Measurements from ENCODE around the gene PRKCD.

PRKCD gene

GRCh38 chr3:53151465-53151864, 9.5 kb upstream of the PRKCD start:
- TF ChIP-seq, protein P1, sequence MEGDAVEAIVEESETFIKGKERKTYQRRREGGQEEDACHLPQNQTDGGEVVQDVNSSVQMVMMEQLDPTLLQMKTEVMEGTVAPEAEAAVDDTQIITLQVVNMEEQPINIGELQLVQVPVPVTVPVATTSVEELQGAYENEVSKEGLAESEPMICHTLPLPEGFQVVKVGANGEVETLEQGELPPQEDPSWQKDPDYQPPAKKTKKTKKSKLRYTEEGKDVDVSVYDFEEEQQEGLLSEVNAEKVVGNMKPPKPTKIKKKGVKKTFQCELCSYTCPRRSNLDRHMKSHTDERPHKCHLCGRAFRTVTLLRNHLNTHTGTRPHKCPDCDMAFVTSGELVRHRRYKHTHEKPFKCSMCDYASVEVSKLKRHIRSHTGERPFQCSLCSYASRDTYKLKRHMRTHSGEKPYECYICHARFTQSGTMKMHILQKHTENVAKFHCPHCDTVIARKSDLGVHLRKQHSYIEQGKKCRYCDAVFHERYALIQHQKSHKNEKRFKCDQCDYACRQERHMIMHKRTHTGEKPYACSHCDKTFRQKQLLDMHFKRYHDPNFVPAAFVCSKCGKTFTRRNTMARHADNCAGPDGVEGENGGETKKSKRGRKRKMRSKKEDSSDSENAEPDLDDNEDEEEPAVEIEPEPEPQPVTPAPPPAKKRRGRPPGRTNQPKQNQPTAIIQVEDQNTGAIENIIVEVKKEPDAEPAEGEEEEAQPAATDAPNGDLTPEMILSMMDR (conservative IDR thresholded peaks at IDR 0.05; ENCODE audit: low read length): no peak
- no peak overlapping the region for H3K4me3 ChIP-seq (ENCODE audit: low read length)
- no peak for DNase-seq (ENCODE audit: low read depth)

DNA sequence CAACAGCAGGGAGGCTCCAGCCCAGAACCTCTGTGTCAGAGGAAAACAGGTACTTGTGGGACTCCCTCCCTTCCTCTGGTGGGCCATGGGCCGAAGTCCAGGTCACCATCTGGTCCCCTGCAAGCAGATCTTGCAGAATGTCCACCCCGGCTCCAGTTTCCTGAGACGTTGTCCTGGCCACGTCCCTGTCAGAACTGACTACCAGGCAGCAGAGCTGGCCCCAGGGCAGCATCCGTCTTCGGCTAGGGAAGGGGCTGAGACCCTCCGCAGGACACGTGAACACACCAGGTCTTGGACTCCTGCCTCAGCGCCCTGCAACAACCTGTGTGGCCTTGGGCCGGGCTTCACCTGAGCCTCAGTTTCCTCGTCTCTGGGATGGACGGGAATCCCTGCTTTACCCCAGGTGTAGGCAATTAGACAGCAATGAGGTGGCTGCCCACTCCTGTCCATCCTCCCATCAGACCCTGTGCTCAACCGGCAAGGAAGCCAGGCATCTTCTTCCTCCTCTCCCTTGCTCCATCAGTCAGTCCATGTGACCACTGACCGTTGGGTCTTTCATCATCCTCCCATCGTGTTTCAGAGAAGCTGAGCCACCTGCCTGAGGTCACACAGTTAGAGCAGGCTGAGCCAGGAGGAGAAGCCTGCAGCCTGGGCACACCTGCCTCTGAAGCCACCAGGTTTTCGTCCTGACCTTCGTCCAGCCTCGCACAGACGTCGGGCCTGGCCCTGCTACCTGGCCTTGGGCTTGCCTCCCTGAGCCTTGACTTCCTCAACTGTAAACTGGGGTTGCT, 8.9 kb upstream of the PRKCD start:
- DNase-seq (ENCODE audit: low read depth): no peak
- H3K4me3 ChIP-seq (ENCODE audit: low read length): no peak overlapping the region
- TF ChIP-seq, protein P1 (conservative IDR thresholded peaks at IDR 0.05; ENCODE audit: low read length): no peak

GRCh38 chr3:53153264-53153823, 7.7 kb upstream of the PRKCD start:
- TF ChIP-seq, protein P1 (conservative IDR thresholded peaks at IDR 0.05; ENCODE audit: low read length): no peak
- DNase-seq (ENCODE audit: low read depth): no peak
- H3K4me3 ChIP-seq (ENCODE audit: low read length): no peak overlapping the region

GRCh38 chr3:53153980-53154379, 7.0 kb upstream of the PRKCD start:
- no peak for DNase-seq (ENCODE audit: low read depth)
- TF ChIP-seq, protein P1 (conservative IDR thresholded peaks at IDR 0.05; ENCODE audit: low read length): no peak

GRCh38 chr3:53154881-53155285, 6.1 kb upstream of the PRKCD start:
- TF ChIP-seq, protein P1 (conservative IDR thresholded peaks at IDR 0.05; ENCODE audit: low read length): no peak
- DNase-seq (ENCODE audit: low read depth): no peak

More at GRCh38 chr3:53153980-53154379, 7.0 kb upstream of the PRKCD start:
- H3K4me3 ChIP-seq (ENCODE audit: low read length): no peak overlapping the region

DNA sequence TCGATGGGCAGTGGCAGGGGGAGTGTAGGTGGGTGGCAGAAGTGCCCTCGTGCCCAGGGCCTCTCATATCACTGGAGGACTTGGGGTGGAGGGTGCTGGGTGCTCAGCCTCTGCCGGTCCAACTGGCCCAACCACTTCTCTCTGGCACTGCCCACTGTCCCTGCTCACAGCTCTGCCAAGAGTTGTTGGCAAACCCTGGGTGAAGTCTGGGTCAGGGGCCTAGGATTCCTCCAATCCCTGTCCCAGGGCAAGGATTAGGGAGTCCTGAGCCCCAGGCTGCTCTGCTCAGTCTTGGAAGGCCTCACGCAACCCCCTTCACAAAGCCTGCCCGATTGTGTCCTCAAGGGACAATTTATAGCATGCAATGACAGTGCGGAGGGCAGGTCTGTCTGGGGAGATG, 5.2 kb upstream of the PRKCD start:
- TF ChIP-seq, protein P1 (conservative IDR thresholded peaks at IDR 0.05; ENCODE audit: low read length): no peak
- no peak overlapping the region for H3K4me3 ChIP-seq (ENCODE audit: low read length)

More at GRCh38 chr3:53154881-53155285, 6.1 kb upstream of the PRKCD start:
- no peak overlapping the region for H3K4me3 ChIP-seq (ENCODE audit: low read length)

GRCh38 chr3:53156368-53156834, 4.6 kb upstream of the PRKCD start:
- no peak overlapping the region for H3K4me3 ChIP-seq (ENCODE audit: low read length)
- no peak for DNase-seq (ENCODE audit: low read depth)
- TF ChIP-seq, protein P1 (conservative IDR thresholded peaks at IDR 0.05; ENCODE audit: low read length): no peak

More for the DNA sequence above, 5.2 kb upstream of the PRKCD start:
- DNase-seq (ENCODE audit: low read depth): no peak
